Choroid plexus epithelial cell (primary cell): ENCODE results near the gene PI4KA.
"Not testable (repeated sequence)": the region's sequence is repeated elsewhere in the genome, so short reads cannot be mapped to it uniquely, and the experiment has no call there.

ENCODE experiments used
- DNase-seq: peaks from one replicate; pipeline ENCODE4 v3.0.0-alpha.2; 2010; ENCODE audit warnings: low read depth
- H3K4me3 ChIP-seq: 2 replicates; pipeline ENCODE4 v1.5.1; 2011; ENCODE audit warnings: low read depth, mild to moderate bottlenecking, control low read depth, low read length, moderate library complexity
- TF ChIP-seq, protein P1 (sequence below): conservative IDR thresholded peaks from 2 replicates; pipeline ENCODE4 v1.5.1; 2011; ENCODE audit warnings: low read depth, mild to moderate bottlenecking, control low read depth, inconsistent platforms, low read length, moderate library complexity

The PI4KA gene

DNA sequence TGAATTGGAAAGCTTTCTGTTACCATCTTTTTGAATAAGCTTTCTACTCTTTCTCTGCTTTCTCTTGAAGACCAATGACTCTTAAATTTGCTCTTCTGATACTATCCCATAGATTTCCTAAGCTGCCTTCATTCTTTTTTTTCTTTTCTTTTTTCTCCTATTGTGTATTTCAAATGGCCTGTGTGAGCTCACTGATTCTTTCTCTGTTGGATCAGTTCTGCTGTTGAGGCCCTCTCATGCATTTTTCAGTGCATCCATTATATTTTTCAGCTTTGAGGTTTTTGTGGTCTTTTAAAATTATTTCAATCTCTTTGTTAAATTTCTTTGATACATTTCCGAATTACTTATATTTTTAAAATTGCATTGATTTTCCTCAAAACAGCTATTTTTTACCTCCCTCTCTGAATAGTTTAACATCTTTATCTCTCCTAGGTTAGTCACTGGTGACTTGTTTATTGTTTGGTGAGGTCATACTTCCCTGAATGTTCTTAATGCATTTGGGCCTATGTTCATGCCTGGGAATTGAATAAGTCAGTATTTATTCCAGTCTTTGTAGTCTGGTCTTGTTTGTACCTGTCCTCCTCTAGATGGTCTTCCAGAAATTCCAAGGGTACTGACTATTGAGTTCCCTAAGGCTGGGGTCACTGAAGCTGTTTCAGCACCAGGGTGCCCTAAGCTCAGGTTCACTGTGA is 195.3 kb downstream of the PI4KA start:
- no peak for DNase-seq
- TF ChIP-seq, protein P1, sequence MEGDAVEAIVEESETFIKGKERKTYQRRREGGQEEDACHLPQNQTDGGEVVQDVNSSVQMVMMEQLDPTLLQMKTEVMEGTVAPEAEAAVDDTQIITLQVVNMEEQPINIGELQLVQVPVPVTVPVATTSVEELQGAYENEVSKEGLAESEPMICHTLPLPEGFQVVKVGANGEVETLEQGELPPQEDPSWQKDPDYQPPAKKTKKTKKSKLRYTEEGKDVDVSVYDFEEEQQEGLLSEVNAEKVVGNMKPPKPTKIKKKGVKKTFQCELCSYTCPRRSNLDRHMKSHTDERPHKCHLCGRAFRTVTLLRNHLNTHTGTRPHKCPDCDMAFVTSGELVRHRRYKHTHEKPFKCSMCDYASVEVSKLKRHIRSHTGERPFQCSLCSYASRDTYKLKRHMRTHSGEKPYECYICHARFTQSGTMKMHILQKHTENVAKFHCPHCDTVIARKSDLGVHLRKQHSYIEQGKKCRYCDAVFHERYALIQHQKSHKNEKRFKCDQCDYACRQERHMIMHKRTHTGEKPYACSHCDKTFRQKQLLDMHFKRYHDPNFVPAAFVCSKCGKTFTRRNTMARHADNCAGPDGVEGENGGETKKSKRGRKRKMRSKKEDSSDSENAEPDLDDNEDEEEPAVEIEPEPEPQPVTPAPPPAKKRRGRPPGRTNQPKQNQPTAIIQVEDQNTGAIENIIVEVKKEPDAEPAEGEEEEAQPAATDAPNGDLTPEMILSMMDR: no peak
- H3K4me3 ChIP-seq: no peak overlapping the region

DNA sequence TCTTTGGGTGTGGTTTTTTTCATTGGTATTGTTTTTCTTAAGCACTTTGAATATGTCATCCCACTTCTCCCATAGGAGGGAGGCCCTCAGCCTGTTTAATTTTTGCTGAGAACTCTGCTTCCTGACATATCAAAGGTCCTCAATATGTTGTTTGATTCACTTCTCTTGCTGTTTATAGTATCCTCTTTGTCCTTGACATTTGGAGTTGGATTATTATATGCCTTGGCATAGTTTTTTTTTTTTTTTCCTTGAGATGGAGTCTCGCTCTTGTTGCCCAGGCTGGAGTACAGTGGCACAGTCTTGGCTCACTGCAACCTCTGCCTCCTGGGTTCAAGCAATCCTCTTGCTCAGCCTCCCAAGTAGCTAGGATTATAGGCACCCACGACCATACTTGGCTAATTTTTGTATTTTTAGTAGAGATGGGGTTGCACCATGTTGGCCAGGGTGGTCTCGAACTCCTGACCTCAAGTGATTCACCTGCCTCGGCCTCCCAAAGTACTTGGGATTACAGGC is 196.0 kb downstream of the PI4KA start:
- H3K4me3 ChIP-seq, DNase-seq: not testable (repeated sequence)

DNA sequence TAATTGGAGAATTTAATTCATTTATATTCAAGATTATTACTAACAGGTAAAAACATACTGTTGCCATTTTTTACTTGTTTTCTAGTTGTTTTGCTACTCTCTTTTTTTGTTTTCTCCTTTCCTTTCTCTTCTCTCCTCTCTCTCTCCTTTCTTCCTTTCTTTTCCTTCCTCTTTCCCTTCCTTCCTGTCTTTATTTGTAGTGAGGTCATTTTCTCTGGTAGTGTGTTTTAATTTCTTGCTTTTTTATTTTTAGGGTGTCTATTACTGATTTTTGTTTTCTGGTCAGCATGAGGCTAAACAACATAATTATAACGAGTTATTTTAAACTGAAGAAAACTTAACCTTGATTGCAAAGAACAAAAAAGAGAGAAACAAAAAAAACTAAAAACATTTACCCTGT is 197.1 kb downstream of the PI4KA start:
- H3K4me3 ChIP-seq: no peak overlapping the region
- TF ChIP-seq, protein P1: no peak
- no peak for DNase-seq

DNA sequence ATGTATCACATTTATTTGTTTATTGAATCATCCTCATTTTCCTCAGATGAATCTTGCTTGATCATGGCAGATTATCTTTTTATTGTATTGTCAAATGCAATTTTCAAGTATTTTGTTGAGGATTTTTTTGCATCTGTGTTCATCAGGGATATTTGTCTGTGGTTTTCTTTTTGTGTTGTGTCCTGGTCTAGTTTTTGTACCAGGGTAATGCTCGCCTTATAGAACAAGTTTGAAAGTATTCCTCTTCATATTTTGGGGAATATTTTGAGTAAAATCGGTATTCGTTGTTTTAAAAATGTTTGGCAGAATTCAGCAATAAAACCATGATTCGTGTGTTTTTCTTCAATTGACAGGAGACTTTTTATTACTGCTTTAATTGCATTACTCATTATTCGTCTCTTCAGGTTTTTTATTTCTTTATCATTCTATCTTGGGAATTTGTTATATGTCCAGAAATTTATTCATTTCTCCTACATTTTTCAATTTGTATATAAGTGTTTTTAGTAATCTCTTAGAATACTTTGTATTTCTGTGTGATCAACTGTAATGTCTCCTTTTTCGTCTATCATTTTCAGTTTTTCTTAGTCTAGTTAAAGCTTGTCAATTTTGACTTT is 198.1 kb downstream of the PI4KA start:
- H3K4me3 ChIP-seq: no peak overlapping the region
- TF ChIP-seq, protein P1: no peak
- DNase-seq: no peak

DNA sequence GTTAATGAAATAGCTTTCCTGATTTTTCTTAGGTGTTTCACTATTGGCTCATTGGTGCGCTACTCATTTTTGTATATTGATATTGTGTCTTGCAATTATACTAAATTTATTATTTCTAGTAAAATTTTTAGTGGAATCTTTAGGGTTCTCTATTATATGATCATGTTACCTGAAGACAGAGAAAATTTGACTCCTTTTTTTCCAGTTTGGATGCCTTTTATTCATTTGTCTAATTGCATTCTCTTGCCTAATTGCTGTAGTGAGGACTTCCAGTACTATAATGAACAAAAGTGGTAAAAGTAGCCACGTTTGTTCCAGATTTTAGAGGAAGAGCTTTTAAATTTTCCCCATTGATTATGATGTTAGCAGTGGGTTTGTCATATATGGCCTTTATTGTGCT is 198.7 kb downstream of the PI4KA start:
- DNase-seq: no peak
- H3K4me3 ChIP-seq: no peak overlapping the region
- TF ChIP-seq, protein P1: no peak

DNA sequence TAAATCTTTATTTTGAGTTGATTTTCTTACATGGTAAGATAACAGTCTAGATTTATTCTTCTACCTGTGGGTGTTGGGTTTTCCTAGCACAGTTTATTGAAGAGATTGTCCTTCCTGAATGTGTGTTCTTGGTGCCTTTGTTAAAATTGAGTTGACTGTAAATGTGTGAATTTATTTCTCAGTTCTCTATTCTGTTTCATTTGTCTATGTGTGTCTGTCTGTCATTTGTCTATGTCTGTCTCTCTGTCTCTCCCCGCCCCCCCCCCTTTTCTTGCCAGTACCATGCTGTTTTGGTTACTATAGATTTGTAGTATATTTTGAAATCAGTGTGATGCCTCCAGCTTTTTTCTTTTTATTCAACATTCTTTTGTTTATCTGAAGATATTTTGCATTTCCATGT is 199.4 kb downstream of the PI4KA start:
- TF ChIP-seq, protein P1: no peak
- no peak for DNase-seq
- no peak overlapping the region for H3K4me3 ChIP-seq

DNA sequence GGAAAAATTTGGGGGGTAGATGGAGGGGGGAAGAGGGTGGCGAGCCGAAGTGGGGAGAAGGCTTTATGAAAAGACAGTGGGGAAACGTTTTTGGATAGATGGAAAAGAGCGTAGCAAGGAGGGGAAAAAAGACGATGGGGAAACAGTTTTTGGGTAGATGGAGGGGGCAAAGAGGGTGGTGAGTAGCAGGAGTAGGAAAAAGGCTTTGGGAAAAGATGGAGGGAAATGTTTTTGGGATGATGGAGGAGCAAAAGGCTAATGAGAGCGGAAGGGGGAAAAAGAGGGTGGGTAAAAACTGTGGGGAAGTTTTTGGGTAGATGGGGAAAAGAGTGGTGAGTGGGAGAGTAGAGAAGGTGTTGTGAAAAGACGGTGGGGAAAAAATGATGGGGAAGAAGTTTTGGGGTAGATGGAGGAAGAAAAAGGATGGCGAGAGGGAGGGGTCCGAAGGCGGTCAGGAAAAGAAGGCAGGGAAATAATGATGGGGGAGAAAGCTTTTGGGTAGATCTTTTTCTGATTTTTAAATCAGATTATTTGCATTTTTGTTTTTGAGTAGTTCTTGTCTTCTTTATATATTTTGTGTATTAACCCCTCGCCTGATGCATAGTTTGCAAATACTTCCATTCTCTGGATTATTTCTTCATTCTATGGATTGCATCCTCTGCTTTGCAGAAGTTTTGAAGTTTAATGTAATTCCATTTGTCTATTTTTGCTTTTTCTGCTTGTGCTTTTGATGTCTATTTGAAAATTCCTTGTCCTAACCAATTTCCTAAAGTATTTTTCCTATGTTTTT is 200.0 kb downstream of the PI4KA start:
- H3K4me3 ChIP-seq: no peak overlapping the region
- TF ChIP-seq, protein P1: no peak
- DNase-seq: no peak
